Endothelial cell of umbilical vein (primary cell): ENCODE measurements around the gene ACTN1.

ENCODE experiments used
- EZH2 ChIP-seq: IDR thresholded peaks from 2 replicates; pipeline ENCODE4 v1.6.1; 2012; ENCODE audit warnings: borderline replicate concordance, low read depth, mild to moderate bottlenecking, moderate library complexity, low read length, inconsistent platforms; ENCODE audit not compliant: severe bottlenecking
- FOS ChIP-seq: IDR thresholded peaks from 2 replicates; pipeline ENCODE4 v1.6.1; 2011; ENCODE audit warnings: mild to moderate bottlenecking, low read length, moderate library complexity, borderline replicate concordance; ENCODE audit not compliant: insufficient read depth
- GATA2 ChIP-seq: IDR thresholded peaks from 2 replicates; pipeline ENCODE4 v1.7.0; 2011; ENCODE audit warnings: low read depth, mild to moderate bottlenecking, moderate library complexity, mixed read lengths, low read length; ENCODE audit not compliant: insufficient read length, insufficient read depth
- JUN ChIP-seq: IDR thresholded peaks from 2 replicates; pipeline ENCODE4 v1.6.1; 2011; ENCODE audit warnings: borderline replicate concordance, low read depth; ENCODE audit not compliant: insufficient read length, insufficient read depth
- MYC ChIP-seq: IDR thresholded peaks from one replicate; pipeline ENCODE4 v1.6.1; 2011; ENCODE audit warnings: mild to moderate bottlenecking, low read depth, low read length
- POLR2A ChIP-seq: IDR thresholded peaks from 2 replicates; pipeline ENCODE4 v1.6.1; 2012; ENCODE audit warnings: low read depth, mild to moderate bottlenecking, control low read depth, low read length
- POLR2AphosphoS5 ChIP-seq: IDR thresholded peaks from 2 replicates; pipeline ENCODE4 v1.6.1; 2012; ENCODE audit warnings: low read depth, mild to moderate bottlenecking, control low read depth, low read length, moderate library complexity; ENCODE audit not compliant: insufficient read depth
- TF ChIP-seq, protein P1 (sequence below), 2 donors: IDR thresholded peaks; 1 replicate in 1 of 2; 2 replicates in 1 of 2; pipeline ENCODE4 v1.5.1; 2011; ENCODE audit warnings: low read length in 2 of 2, mild to moderate bottlenecking in 2 of 2, moderate library complexity in 2 of 2, control low read depth in 1 of 2, inconsistent platforms in 1 of 2, low read depth in 1 of 2; ENCODE audit not compliant: insufficient read depth in 1 of 2; ENCODE audit errors: extremely low read depth in 1 of 2
- TF ChIP-seq, protein P2 (sequence below): IDR thresholded peaks from 2 replicates; pipeline ENCODE4 v1.6.1; 2011; ENCODE audit not compliant: insufficient read depth, insufficient read length

DNA sequence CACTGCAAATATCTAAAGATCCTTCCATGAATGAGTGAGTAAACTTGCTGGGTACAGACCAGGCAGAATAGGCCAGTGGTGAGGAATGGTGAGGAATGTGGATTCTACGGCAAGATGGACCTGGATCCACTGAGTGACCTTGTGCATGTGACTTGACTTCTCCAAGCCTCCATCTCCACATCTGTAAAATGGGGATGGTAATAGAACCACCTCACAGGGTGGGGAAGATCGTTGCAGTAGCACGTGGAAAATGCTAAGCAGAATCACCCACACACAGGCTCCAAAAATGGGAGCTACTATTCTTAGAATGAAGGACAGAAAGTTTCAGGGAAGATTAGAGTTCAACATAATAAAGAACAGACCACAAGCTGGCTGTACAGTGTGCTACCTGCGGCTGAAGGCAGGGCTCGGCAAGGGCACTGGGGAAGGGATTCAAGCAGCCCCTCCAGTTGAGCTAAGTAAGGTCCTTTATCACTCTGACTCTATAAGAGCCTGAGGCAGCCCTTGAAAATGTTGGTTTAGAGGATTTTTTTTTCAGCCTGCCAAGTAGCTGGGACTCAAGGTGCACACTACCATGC lies 47.5 kb downstream of the ACTN1 start:
- TF ChIP-seq, protein P1, sequence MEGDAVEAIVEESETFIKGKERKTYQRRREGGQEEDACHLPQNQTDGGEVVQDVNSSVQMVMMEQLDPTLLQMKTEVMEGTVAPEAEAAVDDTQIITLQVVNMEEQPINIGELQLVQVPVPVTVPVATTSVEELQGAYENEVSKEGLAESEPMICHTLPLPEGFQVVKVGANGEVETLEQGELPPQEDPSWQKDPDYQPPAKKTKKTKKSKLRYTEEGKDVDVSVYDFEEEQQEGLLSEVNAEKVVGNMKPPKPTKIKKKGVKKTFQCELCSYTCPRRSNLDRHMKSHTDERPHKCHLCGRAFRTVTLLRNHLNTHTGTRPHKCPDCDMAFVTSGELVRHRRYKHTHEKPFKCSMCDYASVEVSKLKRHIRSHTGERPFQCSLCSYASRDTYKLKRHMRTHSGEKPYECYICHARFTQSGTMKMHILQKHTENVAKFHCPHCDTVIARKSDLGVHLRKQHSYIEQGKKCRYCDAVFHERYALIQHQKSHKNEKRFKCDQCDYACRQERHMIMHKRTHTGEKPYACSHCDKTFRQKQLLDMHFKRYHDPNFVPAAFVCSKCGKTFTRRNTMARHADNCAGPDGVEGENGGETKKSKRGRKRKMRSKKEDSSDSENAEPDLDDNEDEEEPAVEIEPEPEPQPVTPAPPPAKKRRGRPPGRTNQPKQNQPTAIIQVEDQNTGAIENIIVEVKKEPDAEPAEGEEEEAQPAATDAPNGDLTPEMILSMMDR (IDR thresholded peaks at IDR 0.05; ENCODE audit: extremely low read depth in 1 of 2, insufficient read depth in 1 of 2, low read depth in 1 of 2, low read length in 2 of 2): no peak
- no peak for TF ChIP-seq POLR2A
- no peak for TF ChIP-seq EZH2
- TF ChIP-seq POLR2AphosphoS5: no peak
- TF ChIP-seq, protein P2, sequence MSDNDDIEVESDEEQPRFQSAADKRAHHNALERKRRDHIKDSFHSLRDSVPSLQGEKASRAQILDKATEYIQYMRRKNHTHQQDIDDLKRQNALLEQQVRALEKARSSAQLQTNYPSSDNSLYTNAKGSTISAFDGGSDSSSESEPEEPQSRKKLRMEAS: no peak
- no peak for TF ChIP-seq MYC
- no peak for TF ChIP-seq FOS
- TF ChIP-seq JUN: no peak
- no peak for TF ChIP-seq GATA2
